ENCODE measurements around the gene TTYH3. TPM values are rescaled to one million over a fixed set of nuclear protein-coding genes. Genes with fewer than 3 reads are reported as not detected.

TTYH3 gene
- total and polyA plus RNA-seq, 2 experiments from 2014 or later, result 46.3 to 108 TPM

DNA sequence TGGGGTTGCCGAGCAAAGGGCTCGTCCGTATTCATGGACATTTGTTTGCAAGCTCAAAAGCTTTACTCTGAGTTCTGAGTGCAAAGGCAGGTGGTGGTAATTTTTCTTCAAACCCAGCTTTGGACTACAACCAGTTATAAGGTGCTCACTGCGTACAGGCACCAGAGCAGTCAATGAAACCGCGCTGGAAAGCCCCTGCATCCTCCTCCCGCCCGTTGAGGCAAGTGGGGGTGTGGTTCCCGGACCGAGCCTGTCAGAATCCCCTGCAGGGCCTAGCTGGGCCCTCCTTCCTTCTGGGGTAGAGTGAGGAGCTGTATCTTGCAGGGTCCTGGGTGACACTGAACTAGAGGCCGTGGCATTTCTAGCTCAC, 78.5 kb downstream of the TTYH3 start:
- WGBS (ENCODE audit: low lambda C conversion rate, missing lambda C conversion rate), result 87% methylated on average over 11 of the region's 11 CpGs
- DNase-seq (ENCODE audit: low spot score), result no peak
- no peak overlapping the region for H3K27ac ChIP-seq
- no peak overlapping the region for H2AFZ ChIP-seq
- H3K4me2 ChIP-seq, result no peak overlapping the region
- H3K9me2 ChIP-seq (replicated peaks; ENCODE audit: insufficient read depth), result no peaks in the 10 kb centered on the region
- peaks cover 7% of the 10 kb centered on the region for H3K4me1 ChIP-seq (ENCODE audit: insufficient read depth)
- no peaks in the 10 kb centered on the region for H3K9me3 ChIP-seq (ENCODE audit: low read depth)
- no peaks in the 10 kb centered on the region for H3K27me3 ChIP-seq
- TF ChIP-seq EZH2 (IDR thresholded peaks at IDR 0.05; ENCODE audit: borderline replicate concordance) (no peak), EZH2phosphoT487 (IDR thresholded peaks at IDR 0.05; ENCODE audit: low read depth, severe bottlenecking, unreplicated experiment) (no peak)
- TF ChIP-seq, protein P1, sequence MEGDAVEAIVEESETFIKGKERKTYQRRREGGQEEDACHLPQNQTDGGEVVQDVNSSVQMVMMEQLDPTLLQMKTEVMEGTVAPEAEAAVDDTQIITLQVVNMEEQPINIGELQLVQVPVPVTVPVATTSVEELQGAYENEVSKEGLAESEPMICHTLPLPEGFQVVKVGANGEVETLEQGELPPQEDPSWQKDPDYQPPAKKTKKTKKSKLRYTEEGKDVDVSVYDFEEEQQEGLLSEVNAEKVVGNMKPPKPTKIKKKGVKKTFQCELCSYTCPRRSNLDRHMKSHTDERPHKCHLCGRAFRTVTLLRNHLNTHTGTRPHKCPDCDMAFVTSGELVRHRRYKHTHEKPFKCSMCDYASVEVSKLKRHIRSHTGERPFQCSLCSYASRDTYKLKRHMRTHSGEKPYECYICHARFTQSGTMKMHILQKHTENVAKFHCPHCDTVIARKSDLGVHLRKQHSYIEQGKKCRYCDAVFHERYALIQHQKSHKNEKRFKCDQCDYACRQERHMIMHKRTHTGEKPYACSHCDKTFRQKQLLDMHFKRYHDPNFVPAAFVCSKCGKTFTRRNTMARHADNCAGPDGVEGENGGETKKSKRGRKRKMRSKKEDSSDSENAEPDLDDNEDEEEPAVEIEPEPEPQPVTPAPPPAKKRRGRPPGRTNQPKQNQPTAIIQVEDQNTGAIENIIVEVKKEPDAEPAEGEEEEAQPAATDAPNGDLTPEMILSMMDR (IDR thresholded peaks at IDR 0.05; ENCODE audit: poor library complexity), result no peak
- H3K79me2 ChIP-seq, result no peaks in the 10 kb centered on the region
- no peak overlapping the region for H3K4me3 ChIP-seq
- no peaks in the 10 kb centered on the region for H4K20me1 ChIP-seq (ENCODE audit: insufficient read depth, poor library complexity, severe bottlenecking)
- H3K36me3 ChIP-seq (replicated peaks; ENCODE audit: insufficient read depth, low read depth), result no peaks in the 10 kb centered on the region

DNA sequence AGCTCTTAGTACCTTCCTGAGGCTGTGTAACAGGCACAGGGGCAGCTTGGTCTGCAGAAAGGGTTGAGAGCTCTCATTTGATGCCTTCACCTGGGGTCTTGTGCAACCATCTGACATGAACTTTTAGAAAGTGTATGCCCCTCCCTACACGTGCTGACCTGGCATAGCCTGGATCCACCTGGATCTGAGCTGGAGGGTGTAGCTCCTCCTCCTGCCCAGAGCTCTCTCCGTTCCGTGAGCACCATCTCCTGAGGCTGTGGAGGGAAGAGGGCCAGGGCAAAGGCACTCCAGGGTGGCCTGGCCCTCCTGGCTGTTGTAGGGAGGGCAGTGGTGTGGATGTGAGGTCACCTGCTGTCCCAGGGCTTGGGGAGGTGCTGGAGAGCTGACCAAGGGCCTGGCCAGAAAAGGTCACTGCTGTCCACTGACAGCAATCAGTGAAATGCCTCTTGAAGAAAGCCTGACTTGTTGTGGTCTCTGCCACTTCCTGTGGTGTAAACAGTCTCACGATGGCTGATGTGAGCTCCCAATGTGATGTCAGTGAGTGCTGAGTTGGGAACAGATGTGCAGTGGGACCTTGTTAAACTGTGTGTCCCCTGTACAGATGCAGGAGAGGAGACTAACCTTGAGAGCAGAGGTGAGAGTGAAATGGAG, 79.2 kb downstream of the TTYH3 start:
- no peak overlapping the region for H3K4me3 ChIP-seq
- no peaks in the 10 kb centered on the region for H3K36me3 ChIP-seq (replicated peaks; ENCODE audit: insufficient read depth, low read depth)
- H2AFZ ChIP-seq, result no peak overlapping the region
- 65% methylated on average over 4 of the region's 4 CpGs for WGBS (ENCODE audit: low lambda C conversion rate, missing lambda C conversion rate)
- H3K27ac ChIP-seq, result no peak overlapping the region
- H3K27me3 ChIP-seq, result no peaks in the 10 kb centered on the region
- no peak for DNase-seq (ENCODE audit: low spot score)
- TF ChIP-seq, protein P1 (IDR thresholded peaks at IDR 0.05; ENCODE audit: poor library complexity), result no peak
- no peak for TF ChIP-seq EZH2 (IDR thresholded peaks at IDR 0.05; ENCODE audit: borderline replicate concordance)
- TF ChIP-seq EZH2phosphoT487 (IDR thresholded peaks at IDR 0.05; ENCODE audit: low read depth, severe bottlenecking, unreplicated experiment), result no peak
- H4K20me1 ChIP-seq (ENCODE audit: insufficient read depth, poor library complexity, severe bottlenecking), result no peaks in the 10 kb centered on the region
- H3K4me1 ChIP-seq (ENCODE audit: insufficient read depth), result peaks cover 14% of the 10 kb centered on the region
- H3K9me2 ChIP-seq (replicated peaks; ENCODE audit: insufficient read depth), result no peaks in the 10 kb centered on the region
- H3K79me2 ChIP-seq, result no peaks in the 10 kb centered on the region
- no peak overlapping the region for H3K4me2 ChIP-seq
- no peaks in the 10 kb centered on the region for H3K9me3 ChIP-seq (ENCODE audit: low read depth)

DNA sequence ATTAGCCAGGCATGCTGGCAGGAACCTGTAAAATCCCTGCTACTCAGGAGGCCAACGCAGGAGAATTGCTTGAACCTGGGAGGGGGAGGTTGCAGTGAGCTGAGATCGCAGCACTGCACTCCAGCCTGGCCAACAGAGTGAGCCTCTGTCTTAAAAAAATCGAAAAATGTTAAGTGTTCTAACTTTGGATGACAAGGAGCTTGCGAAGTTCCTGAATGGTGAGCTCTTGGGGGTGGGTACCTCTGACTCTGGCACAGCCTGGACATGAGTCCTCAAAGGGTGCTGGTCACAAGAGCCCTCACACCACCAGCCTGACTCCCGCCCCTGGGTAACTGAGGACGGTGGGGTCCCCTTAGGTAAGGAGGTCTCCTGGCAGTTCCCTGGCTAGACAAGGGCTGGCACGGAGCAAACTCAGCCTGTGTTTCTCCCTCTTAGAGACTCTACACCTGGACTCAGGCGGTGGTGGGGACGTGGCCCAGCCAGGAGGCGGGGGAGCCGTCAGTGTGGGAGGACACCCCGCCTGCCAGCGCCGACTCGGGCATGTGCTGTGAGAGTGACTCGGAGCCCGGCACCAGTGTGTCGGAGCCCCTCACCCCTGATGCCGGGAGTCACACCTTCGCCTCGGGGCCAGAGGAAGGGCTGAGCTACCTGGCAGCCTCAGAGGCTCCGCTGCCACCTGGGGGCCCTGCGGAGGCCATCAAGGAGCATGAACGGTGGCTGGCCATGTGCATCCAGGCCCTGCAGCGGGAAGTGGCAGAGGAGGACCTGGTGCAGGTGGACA, 80.3 kb downstream of the TTYH3 start:
- WGBS (ENCODE audit: low lambda C conversion rate, missing lambda C conversion rate), result 93% methylated on average over 25 of the region's 25 CpGs
- Histone ChIP-seq H4K20me1 (ENCODE audit: insufficient read depth, poor library complexity, severe bottlenecking) (no peaks in the 10 kb centered on the region), H3K4me2 (no peak overlapping the region), H3K4me1 (ENCODE audit: insufficient read depth) (peaks cover 25% of the 10 kb centered on the region), H3K27me3 (no peaks in the 10 kb centered on the region), H3K36me3 (replicated peaks; ENCODE audit: insufficient read depth, low read depth) (no peaks in the 10 kb centered on the region), H3K27ac (no peak overlapping the region), H2AFZ (no peak overlapping the region), H3K9me2 (replicated peaks; ENCODE audit: insufficient read depth) (no peaks in the 10 kb centered on the region), H3K79me2 (no peaks in the 10 kb centered on the region), H3K9me3 (ENCODE audit: low read depth) (no peaks in the 10 kb centered on the region), H3K4me3 (no peak overlapping the region)
- DNase-seq (ENCODE audit: low spot score), result no peak
- TF ChIP-seq EZH2 (IDR thresholded peaks at IDR 0.05; ENCODE audit: borderline replicate concordance) (no peak), EZH2phosphoT487 (IDR thresholded peaks at IDR 0.05; ENCODE audit: low read depth, severe bottlenecking, unreplicated experiment) (no peak)
- TF ChIP-seq, protein P1 (IDR thresholded peaks at IDR 0.05; ENCODE audit: poor library complexity), result no peak

Measured in hepatocyte (in vitro differentiated cells).